ENCODE measurements around the gene ARL13B. TPM values are rescaled to one million over a fixed set of nuclear protein-coding genes. Genes with fewer than 3 reads are reported as not detected.

The ARL13B gene
- total and polyA plus RNA-seq, 5 donors from 2014 or later: 5.6 to 7.5 (median 6.4) TPM

Other genes starting within 250 kb of the ARL13B start
- gene PROS1, start 6.3 kb upstream of the ARL13B start, total RNA-seq: 0.81 TPM
- gene PROS1, start 6.3 kb upstream of the ARL13B start, polyA plus RNA-seq: not detected
- gene STX19, start 48.4 kb downstream of the ARL13B start, total RNA-seq: not detected
- under 1 TPM in 1 of 4 donors, not detected in 3; 0.95 TPM for gene STX19, start 48.4 kb downstream of the ARL13B start, polyA plus RNA-seq
- gene DHFR2, start 82.8 kb downstream of the ARL13B start, total RNA-seq: 2.9 TPM
- 1 to 10 TPM; 4.2 to 6.7 (median 4.9) TPM for gene DHFR2, start 82.8 kb downstream of the ARL13B start, polyA plus RNA-seq
- 26.2 TPM for gene NSUN3, start 82.9 kb downstream of the ARL13B start, total RNA-seq
- 10 to 100 TPM in 3 of 4 donors, 1 to 10 TPM in 1; 9.8 to 12.3 (median 11.3) TPM for gene NSUN3, start 82.9 kb downstream of the ARL13B start, polyA plus RNA-seq

All from CD4-positive, CD25-positive, alpha-beta regulatory T cell (primary cell).